ENCODE data around the gene SLC2A4RG. TPM values are rescaled to one million over a fixed set of nuclear protein-coding genes. Genes with fewer than 3 reads are reported as not detected.

Gene SLC2A4RG
- total RNA-seq, 1 donor from 2014 or later, result 50.2 TPM

- Histone ChIP-seq H3K27me3 (ENCODE audit: control insufficient read depth, insufficient read depth, low read length) (no peaks in the 10 kb centered on the region), H3K36me3 (ENCODE audit: control insufficient read depth, insufficient read depth, low read length) (peaks cover 2% of the 10 kb centered on the region), H3K4me3 (ENCODE audit: low read depth, low read length) (peak overlapping the region; percentile 57)
- DNase-seq (ENCODE audit: low read depth), result no peak
- no peak for TF ChIP-seq CTCF (IDR thresholded peaks at IDR 0.05; ENCODE audit: insufficient read depth, low read length, poor library complexity, severe bottlenecking)
Measured at GRCh38 chr20:63740070-63740626, 572 bp downstream of the SLC2A4RG start.

- Histone ChIP-seq H3K27me3 (ENCODE audit: control insufficient read depth, insufficient read depth, low read length) (no peaks in the 10 kb centered on the region), H3K4me3 (ENCODE audit: low read depth, low read length) (peak overlapping the region; percentile 57), H3K36me3 (ENCODE audit: control insufficient read depth, insufficient read depth, low read length) (peaks cover 2% of the 10 kb centered on the region)
- TF ChIP-seq CTCF (IDR thresholded peaks at IDR 0.05; ENCODE audit: insufficient read depth, low read length, poor library complexity, severe bottlenecking), result peak; percentile 19
- peak; percentile 16 for DNase-seq (ENCODE audit: low read depth)
Measured at GRCh38 chr20:63740627-63741353, 1.2 kb downstream of the SLC2A4RG start.

GRCh38 chr20:63741354-63741675 lies 1.7 kb downstream of the SLC2A4RG start:
- no peak for TF ChIP-seq CTCF (IDR thresholded peaks at IDR 0.05; ENCODE audit: insufficient read depth, low read length, poor library complexity, severe bottlenecking)
- Histone ChIP-seq H3K4me3 (ENCODE audit: low read depth, low read length) (peak overlapping the region; percentile 57), H3K27me3 (ENCODE audit: control insufficient read depth, insufficient read depth, low read length) (no peaks in the 10 kb centered on the region), H3K36me3 (ENCODE audit: control insufficient read depth, insufficient read depth, low read length) (peaks cover 2% of the 10 kb centered on the region)
- DNase-seq (ENCODE audit: low read depth), result no peak

GRCh38 chr20:63741676-63742380 lies 2.3 kb downstream of the SLC2A4RG start:
- Histone ChIP-seq H3K36me3 (ENCODE audit: control insufficient read depth, insufficient read depth, low read length) (peaks cover 2% of the 10 kb centered on the region), H3K27me3 (ENCODE audit: control insufficient read depth, insufficient read depth, low read length) (no peaks in the 10 kb centered on the region), H3K4me3 (ENCODE audit: low read depth, low read length) (no peak overlapping the region)
- DNase-seq (ENCODE audit: low read depth), result no peak
- TF ChIP-seq CTCF (IDR thresholded peaks at IDR 0.05; ENCODE audit: insufficient read depth, low read length, poor library complexity, severe bottlenecking), result no peak

- H3K4me3 ChIP-seq (ENCODE audit: low read depth, low read length), result no peak overlapping the region
- H3K36me3 ChIP-seq (ENCODE audit: control insufficient read depth, insufficient read depth, low read length), result peaks cover 2% of the 10 kb centered on the region
- H3K27me3 ChIP-seq (ENCODE audit: control insufficient read depth, insufficient read depth, low read length), result no peaks in the 10 kb centered on the region
- no peak for TF ChIP-seq CTCF (IDR thresholded peaks at IDR 0.05; ENCODE audit: insufficient read depth, low read length, poor library complexity, severe bottlenecking)
- DNase-seq (ENCODE audit: low read depth), result no peak
Measured at GRCh38 chr20:63742381-63743024, 2.9 kb downstream of the SLC2A4RG start.

Measured in kidney epithelial cell (primary cell).